NCI-H1694 (cell line): ENCODE results near the gene CTBS.

ENCODE experiments used
- DNase-seq: peaks from one replicate; lab custom pipeline; 2025; lab: John Stamatoyannopoulos, UW

Gene CTBS

GRCh38 chr1:84506002-84506728 is 68.1 kb downstream of the CTBS start, which contains the start of the genes GNG5 and SPATA1:
TSS of gene GNG5 (minus strand) at chr1:84506581. CDS start at chr1:84506091, 490 bp downstream.
TSS of gene SPATA1 (plus strand) at chr1:84506386. CDS start at chr1:84516360, 9,974 bp downstream.
- DNase-seq: peak; percentile 92

DNA sequence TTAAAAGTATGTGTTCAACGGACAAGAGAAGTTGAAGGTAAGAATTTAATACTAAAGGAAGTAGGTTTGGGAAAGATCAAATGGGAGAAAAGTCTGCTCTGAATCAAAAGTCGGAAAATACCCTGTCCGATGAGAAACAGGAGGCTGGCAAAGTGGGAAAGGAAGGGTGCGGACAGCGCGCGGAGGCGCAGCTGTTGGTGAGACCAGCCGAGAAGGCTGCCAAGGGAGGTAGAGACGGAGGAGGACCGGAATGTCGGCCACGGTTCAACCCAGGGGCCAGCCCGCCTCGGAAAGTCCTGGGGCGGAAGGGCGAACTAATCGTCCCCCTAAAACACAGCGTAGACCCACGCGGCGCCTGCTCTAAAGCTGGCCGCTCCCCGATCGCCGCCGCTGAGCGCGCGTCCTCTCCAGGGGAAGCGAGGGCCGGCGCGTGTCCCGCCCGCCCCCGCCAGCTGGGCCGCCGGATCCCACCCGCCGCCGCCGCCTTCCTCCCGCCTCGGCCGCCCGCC is 68.7 kb downstream of the CTBS start:
- DNase-seq: no peak

DNA sequence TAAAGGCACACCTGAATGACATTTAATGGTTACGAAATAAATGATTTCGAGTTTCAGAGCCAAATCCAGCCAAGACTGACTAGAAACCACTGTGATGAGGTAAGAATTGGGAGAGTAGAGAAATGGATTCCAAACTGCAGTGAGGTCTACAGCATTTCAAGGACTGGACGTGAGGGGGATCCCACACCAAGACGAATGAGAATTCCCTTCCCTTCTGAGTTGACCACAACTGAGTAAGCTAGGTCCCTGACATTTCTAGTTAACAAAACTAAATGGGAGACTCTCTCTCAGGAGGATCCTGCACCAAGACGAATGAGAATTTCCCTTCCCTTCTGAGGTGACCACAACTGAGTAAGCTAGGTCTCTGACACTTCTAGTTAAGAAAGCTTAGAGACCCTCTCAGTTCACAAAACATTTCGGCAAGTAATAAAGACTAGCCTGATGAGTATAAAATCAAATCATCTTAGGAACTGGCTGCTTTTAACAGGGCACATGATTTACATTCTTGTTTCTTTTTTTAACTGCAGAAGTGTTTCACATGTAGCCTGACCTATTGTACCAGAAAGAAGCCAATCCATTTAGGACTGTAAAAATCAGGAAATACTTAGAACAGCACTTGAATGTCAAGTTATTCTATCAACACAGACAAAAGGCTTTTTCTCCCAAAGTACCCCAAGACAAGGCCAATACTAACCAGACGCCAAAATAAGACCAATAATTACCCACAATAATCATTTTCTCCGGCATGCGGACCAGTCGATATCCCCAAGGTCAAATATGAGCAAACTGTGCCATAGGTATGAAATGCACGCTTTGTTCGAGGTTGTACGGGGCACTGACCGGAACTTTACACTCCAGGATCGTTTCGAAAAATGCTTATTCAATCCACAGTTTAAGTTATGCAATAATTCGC is 69.4 kb downstream of the CTBS start:
- no peak for DNase-seq

DNA sequence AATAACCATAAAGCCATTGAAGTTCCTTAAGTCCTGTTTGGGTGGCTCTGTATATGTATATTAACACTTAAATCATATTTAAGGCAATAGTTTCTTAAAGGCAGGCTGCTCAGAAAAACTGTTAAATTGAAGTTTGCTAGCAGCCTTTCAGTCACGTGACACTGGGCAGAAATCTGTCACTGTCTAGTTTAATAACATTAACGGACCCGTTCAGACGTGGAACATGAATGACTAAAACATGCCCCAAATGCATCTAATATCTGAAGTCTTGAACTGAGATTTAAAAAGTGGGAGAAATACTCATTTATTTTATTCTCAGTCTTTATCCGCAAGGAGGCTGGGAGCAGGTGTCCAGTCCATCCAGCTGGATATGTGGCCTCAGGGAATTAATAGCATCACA is 71.3 kb downstream of the CTBS start:
- no peak for DNase-seq
